Astrocyte (in vitro differentiated cells and primary cell): Measurements from ENCODE around the gene NSD2. TPM values are rescaled to one million over a fixed set of nuclear protein-coding genes. Genes with fewer than 3 reads are reported as not detected.

Experiments used
- DNase-seq: peaks from one replicate; pipeline ENCODE4 v3.0.0-alpha.2; 2010; ENCODE audit warnings: low read depth
- FAIRE-seq: peaks from 2 replicates; lab custom pipeline; 2011; peaks lifted over from hg19 to GRCh38; lab: Jason Lieb, UNC
- H2AFZ ChIP-seq: 2 replicates; pipeline ENCODE4 v1.6.0; 2012; ENCODE audit warnings: low read depth, low read length, inconsistent platforms
- H3K27ac ChIP-seq: 2 replicates; pipeline ENCODE4 v1.5.1; 2011; ENCODE audit warnings: low read depth, low read length, inconsistent platforms
- H3K27me3 ChIP-seq: 2 replicates; pipeline ENCODE4 v1.6.0; 2011; ENCODE audit warnings: low read length, inconsistent platforms; ENCODE audit not compliant: insufficient read depth
- H3K36me3 ChIP-seq: 2 replicates; pipeline ENCODE4 v1.5.1; 2011; ENCODE audit warnings: low read length, inconsistent platforms; ENCODE audit not compliant: insufficient read depth
- H3K4me1 ChIP-seq: 2 replicates; pipeline ENCODE4 v1.5.1; 2011; ENCODE audit warnings: low read length, inconsistent platforms; ENCODE audit not compliant: insufficient read depth
- H3K4me2 ChIP-seq: 2 replicates; pipeline ENCODE4 v1.6.0; 2012; ENCODE audit warnings: low read length, inconsistent platforms
- H3K4me3 ChIP-seq: 2 replicates; pipeline ENCODE4 v1.5.1; 2011; ENCODE audit warnings: low read depth, mild to moderate bottlenecking, low read length, inconsistent platforms; ENCODE audit not compliant: insufficient read depth
- H3K79me2 ChIP-seq: 2 replicates; pipeline ENCODE4 v1.6.0; 2012; ENCODE audit warnings: mild to moderate bottlenecking, low read length, inconsistent platforms; ENCODE audit not compliant: insufficient read depth
- H3K9ac ChIP-seq: 2 replicates; pipeline ENCODE4 v1.6.0; 2012; ENCODE audit warnings: mild to moderate bottlenecking, low read length, inconsistent platforms
- H3K9me3 ChIP-seq: 2 replicates; pipeline ENCODE4 v1.5.1; 2012; ENCODE audit warnings: low read depth, mild to moderate bottlenecking, low read length, inconsistent platforms; ENCODE audit not compliant: insufficient read depth
- H4K20me1 ChIP-seq: 2 replicates; pipeline ENCODE4 v1.6.0; 2012; ENCODE audit warnings: low read length, inconsistent platforms; ENCODE audit not compliant: insufficient read depth
- H3K27ac Mint-ChIP-seq: one replicate; pipeline ENCODE4 v1.8.0; 2021; ENCODE audit warnings: mild to moderate bottlenecking, mixed read lengths; ENCODE audit not compliant: unreplicated experiment
- H3K27me3 Mint-ChIP-seq: one replicate; pipeline ENCODE4 v1.8.0; 2021; ENCODE audit warnings: low read depth, mixed read lengths; ENCODE audit not compliant: unreplicated experiment
- H3K36me3 Mint-ChIP-seq: one replicate; pipeline ENCODE4 v1.8.0; 2021; ENCODE audit warnings: low read depth, mixed read lengths; ENCODE audit not compliant: unreplicated experiment
- H3K4me1 Mint-ChIP-seq: one replicate; pipeline ENCODE4 v1.8.0; 2021; ENCODE audit warnings: low read depth, mixed read lengths; ENCODE audit not compliant: unreplicated experiment
- H3K4me3 Mint-ChIP-seq: one replicate; pipeline ENCODE4 v1.8.0; 2021; ENCODE audit warnings: mild to moderate bottlenecking, moderate library complexity, mixed read lengths; ENCODE audit not compliant: unreplicated experiment
- H3K9me3 Mint-ChIP-seq: one replicate; pipeline ENCODE4 v1.8.0; 2021; ENCODE audit warnings: mild to moderate bottlenecking, mixed read lengths; ENCODE audit not compliant: unreplicated experiment
- CTCF ChIP-seq: IDR thresholded peaks from 2 replicates; pipeline ENCODE4 v1.5.1; 2011; ENCODE audit warnings: low read depth, mild to moderate bottlenecking, inconsistent platforms, low read length, moderate library complexity; ENCODE audit not compliant: insufficient read depth
- EZH2 ChIP-seq: IDR thresholded peaks from 2 replicates; pipeline ENCODE4 v1.6.1; 2012; ENCODE audit warnings: mild to moderate bottlenecking, low read length, inconsistent platforms; ENCODE audit not compliant: insufficient read depth
- total RNA-seq: library from RNA; stranded (reverse); gene quantifications from 2 replicates; pipeline ENCODE4 v1.2.1, GENCODE V29; 2021

The NSD2 gene
- total RNA-seq, 1 donor from 2014 or later, result 31.3 TPM

- Mint-ChIP-seq H3K27ac (no peak overlapping the region), H3K9me3 (no peaks in the 10 kb centered on the region), H3K4me1 (no peaks in the 10 kb centered on the region), H3K36me3 (peaks cover 5% of the 10 kb centered on the region), H3K27me3 (no peaks in the 10 kb centered on the region), H3K4me3 (no peak overlapping the region)
- Histone ChIP-seq H3K36me3 (peaks cover 18% of the 10 kb centered on the region), H3K4me3 (no peak overlapping the region), H4K20me1 (peaks cover 70% of the 10 kb centered on the region), H2AFZ (no peak overlapping the region), H3K27ac (no peak overlapping the region), H3K79me2 (peaks cover 97% of the 10 kb centered on the region), H3K9ac (no peak overlapping the region), H3K4me1 (no peaks in the 10 kb centered on the region), H3K9me3 (no peaks in the 10 kb centered on the region), H3K4me2 (no peak overlapping the region), H3K27me3 (no peaks in the 10 kb centered on the region)
- FAIRE-seq (no peak), DNase-seq (no peak)
- no peak for TF ChIP-seq CTCF
Observed at GRCh38 chr4:1900624-1901023, 29.4 kb downstream of the NSD2 start.

GRCh38 chr4:1901127-1901526 is 29.9 kb downstream of the NSD2 start:
- Histone ChIP-seq H3K9ac (no peak overlapping the region), H3K9me3 (no peaks in the 10 kb centered on the region), H3K36me3 (peaks cover 18% of the 10 kb centered on the region), H3K4me3 (no peak overlapping the region), H3K4me2 (no peak overlapping the region), H3K27me3 (no peaks in the 10 kb centered on the region), H4K20me1 (peaks cover 70% of the 10 kb centered on the region), H3K79me2 (peaks cover 97% of the 10 kb centered on the region), H2AFZ (no peak overlapping the region), H3K27ac (no peak overlapping the region), H3K4me1 (no peaks in the 10 kb centered on the region)
- DNase-seq (no peak), FAIRE-seq (no peak)
- H3K4me3 Mint-ChIP-seq, result no peak overlapping the region
- no peak overlapping the region for H3K27ac Mint-ChIP-seq
- no peaks in the 10 kb centered on the region for H3K9me3 Mint-ChIP-seq
- no peak for TF ChIP-seq EZH2
- no peak for TF ChIP-seq CTCF
- H3K36me3 Mint-ChIP-seq, result peaks cover 5% of the 10 kb centered on the region
- no peaks in the 10 kb centered on the region for H3K27me3 Mint-ChIP-seq
- H3K4me1 Mint-ChIP-seq, result no peaks in the 10 kb centered on the region

GRCh38 chr4:1902243-1902642 is 31.1 kb downstream of the NSD2 start:
- no peaks in the 10 kb centered on the region for H3K4me1 ChIP-seq
- peaks cover 20% of the 10 kb centered on the region for H3K36me3 ChIP-seq
- H3K4me2 ChIP-seq, result no peak overlapping the region
- DNase-seq (no peak), FAIRE-seq (no peak)
- peaks cover 97% of the 10 kb centered on the region for H3K79me2 ChIP-seq
- no peak overlapping the region for H2AFZ ChIP-seq
- H3K27ac Mint-ChIP-seq, result no peak overlapping the region
- no peaks in the 10 kb centered on the region for H3K9me3 Mint-ChIP-seq
- no peaks in the 10 kb centered on the region for H3K27me3 Mint-ChIP-seq
- H4K20me1 ChIP-seq, result peaks cover 72% of the 10 kb centered on the region
- TF ChIP-seq CTCF (no peak), EZH2 (no peak)
- no peaks in the 10 kb centered on the region for H3K4me1 Mint-ChIP-seq
- H3K9me3 ChIP-seq, result no peaks in the 10 kb centered on the region
- peaks cover 5% of the 10 kb centered on the region for H3K36me3 Mint-ChIP-seq
- no peak overlapping the region for H3K4me3 ChIP-seq
- H3K4me3 Mint-ChIP-seq, result no peak overlapping the region
- no peaks in the 10 kb centered on the region for H3K27me3 ChIP-seq
- no peak overlapping the region for H3K9ac ChIP-seq
- H3K27ac ChIP-seq, result no peak overlapping the region
